Inflammatory macrophage (primary cell): Measurements from ENCODE around the gene ULK1.
A peak's percentile ranks its signal among the peaks of the same experiment; 100 is the strongest.

ENCODE experiments used
- DNase-seq, 2 donors: peaks; one replicate each; pipeline ENCODE4 v3.0.0-alpha.2; 2020 to 2022

ULK1 gene

DNA sequence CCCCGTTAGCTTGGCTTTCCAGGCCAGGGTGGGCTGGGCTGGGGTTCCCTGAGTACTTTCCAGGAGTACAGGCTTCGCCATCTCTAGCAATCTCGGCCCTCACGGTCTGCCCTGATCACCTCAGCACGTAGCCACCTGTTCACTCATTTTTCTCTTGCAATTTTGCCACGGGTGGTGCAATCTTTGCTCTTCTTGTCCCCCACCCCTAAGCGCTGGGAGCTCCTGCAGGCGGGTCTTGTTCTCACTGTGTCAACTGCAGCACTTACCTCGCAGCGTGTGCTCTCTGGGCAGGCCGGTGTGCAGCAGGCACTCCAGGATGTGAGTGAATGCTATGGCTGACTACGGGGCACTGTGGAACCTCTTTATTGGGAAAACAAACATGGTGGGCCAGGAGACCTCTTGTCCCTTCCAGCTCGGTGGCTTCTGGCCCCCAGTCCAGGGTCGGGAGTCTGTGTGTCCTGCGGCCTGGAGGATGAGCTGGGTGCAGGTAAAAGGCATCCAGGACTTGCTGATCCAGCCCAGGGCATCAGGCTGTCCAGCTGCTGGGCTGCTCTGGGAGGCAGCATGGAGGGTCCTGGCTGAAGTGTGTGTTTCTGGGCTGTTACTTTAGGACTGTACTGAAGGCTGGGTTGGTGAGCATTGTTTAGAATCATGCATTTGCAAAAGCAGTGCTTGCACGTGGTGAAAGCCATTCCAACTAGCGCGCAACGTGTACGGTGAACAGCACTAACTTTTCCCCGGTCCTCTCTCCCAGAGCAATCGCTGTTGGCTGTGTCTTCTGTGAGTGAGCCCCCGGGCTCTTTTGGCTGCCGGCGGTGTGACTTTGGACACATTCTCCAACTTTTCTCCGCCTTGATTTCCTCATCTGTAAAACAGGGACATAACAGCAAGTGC, 1.5 kb upstream of the ULK1 start:
- DNase-seq, result no peak

DNA sequence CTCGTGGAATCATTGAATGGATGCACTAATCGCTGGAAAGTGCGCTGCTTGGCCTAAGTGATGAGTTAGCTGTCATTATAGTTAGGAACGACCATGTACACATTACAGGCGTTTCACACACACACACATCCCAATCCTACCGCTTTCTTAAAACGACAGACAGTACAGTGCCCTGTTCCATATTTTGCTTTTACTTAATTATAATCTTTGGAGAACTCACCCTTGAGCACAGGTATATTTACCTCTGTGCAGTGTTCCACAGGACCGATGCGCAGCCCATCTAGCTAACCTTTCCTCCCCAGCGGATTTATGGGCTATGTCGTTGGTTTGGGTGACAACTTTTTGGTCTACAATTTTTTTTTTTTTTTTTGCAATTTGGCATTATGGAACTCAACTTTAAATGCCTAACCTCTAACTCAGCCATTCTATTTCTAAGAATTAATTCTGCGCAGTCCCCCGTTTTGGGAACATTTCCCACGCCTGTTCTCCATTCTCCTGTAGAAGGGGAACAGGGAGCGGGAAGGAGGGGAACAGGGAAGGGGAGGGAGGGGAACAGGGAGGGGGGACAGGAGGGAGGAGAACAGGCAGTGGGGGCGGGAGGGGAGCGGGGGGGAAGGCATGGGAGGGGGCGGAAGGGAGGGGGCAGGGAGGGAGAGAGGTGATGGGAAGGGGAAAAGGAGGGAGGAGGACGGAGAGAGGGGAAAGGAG, 663 bp upstream of the ULK1 start:
- no peak for DNase-seq

DNA sequence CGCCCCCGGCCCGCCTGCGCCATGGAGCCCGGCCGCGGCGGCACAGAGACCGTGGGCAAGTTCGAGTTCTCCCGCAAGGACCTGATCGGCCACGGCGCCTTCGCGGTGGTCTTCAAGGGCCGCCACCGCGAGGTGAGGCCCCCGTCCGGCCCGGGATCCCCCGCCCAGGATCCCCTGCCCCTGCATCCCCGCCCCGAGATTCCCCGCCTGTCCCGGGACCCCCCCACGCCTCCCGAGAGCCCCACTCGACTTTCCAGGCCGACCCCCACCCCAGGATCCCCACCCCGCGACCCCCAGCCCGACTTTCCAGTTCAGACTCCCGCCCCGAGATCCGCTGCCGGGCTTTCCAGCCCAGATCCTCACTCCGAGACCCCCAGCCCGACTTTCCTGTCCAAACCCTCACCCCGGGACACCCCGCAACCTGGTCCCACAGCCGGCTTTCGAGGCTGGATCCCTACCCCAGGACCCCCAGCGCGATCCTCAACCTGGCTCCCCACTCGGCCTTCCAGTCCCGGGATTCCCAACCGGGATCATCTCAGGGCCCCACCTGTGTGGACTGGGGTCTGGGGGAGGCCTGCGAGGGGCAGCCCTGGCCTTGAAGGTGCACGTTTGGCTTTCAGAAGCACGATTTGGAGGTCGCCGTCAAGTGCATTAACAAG, 688 bp downstream of the ULK1 start:
- DNase-seq, result no peak

DNA sequence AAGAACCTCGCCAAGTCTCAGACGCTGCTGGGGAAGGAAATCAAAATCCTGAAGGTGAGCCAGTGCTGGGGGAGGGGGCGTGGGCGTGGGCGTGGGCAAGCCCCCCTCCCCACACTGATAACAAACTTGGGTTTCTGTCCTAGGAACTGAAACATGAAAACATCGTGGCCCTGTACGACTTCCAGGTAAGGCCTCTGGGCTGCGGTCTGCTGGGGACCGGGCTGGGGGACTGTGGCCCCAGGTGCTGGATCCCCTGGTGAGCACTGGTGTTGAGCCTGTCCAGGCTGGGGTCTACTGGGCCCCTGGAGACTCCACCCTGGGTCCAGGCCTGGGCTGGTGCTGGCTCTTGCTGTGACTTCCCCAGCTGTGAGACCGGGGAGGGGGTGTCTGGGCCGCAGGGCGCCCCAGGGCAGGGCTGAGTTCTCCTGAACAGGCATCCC, 1.2 kb downstream of the ULK1 start:
- DNase-seq, result no peak

DNA sequence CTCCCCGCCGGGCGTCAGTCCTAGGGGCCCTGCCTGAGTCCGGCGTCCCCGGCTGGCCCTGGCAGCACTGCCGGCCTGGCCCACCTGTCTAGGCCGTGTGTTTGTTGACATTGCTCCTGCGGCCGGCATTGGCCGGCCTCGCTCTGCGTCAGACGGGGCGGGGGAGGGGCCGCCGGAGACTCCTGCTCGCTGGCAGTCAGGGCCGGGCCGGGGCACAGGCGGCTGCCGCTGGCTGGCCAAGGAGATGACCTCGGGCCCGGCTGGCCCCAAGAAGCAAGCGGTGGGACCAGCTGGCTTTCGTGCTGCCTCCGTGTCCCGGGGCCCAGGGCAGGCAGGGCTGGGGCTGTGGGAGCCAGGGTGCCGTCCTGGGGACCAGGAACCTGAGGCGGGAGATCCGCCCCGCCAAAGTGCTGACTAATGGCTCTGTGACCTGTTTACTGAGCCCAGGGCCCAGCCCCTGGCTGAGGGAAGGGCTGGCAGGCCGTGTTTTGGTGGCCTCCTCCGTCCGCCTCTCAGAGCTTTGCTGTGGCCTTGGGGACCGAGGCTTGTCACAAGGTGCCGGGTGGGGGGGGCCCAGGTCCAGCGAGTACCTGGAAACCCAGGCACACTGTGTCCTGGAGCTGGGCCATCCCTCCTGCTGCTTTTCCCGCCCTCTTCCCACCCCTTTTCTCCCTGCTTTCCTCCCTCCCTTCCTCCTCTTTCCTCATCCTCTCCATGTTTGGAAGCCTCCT, 1.8 kb downstream of the ULK1 start:
- DNase-seq, result peak; percentile 53 to 73

DNA sequence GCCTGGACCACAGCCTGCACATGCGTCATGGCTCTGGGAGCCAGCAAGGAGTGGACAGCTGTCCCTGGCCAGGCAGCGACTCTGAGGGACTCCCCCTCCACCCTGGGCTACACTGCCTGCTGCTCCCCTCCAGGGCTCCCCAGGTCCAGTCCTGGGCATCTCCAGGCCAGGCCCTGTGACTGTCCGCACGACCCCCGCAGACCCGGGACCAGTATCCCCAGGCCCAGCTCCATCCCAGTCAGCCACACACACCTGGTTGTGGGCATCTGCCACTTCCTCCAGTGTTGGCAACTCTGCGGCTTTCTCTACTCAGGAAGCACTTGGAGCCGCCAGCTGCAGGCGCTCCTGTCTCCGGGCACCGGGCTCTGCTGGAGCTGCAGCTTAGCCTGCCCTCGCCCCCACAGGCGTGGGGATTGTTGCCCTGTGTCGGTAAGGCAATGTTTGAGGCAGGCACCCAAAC, 2.4 kb downstream of the ULK1 start:
- no peak for DNase-seq

DNA sequence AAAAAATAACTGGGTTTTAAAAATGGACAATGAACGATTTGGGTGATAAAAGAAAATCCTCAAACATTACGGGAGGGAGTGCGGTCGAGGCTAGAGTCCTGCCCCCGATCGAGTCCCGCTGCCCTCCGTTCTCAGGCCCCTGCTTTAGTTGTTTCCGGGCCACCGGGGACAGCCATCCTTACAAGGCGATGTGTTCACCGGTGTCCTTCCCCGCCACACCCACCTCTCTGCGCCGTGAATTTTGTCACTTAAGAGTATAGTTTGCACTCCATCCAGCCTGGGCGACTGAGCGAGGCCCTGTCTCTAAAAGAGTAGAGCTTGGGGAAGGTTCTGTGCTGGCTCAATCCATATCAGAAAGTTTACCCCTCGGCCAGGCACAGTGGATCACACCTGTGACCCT, 2.9 kb downstream of the ULK1 start:
- DNase-seq, result no peak

DNA sequence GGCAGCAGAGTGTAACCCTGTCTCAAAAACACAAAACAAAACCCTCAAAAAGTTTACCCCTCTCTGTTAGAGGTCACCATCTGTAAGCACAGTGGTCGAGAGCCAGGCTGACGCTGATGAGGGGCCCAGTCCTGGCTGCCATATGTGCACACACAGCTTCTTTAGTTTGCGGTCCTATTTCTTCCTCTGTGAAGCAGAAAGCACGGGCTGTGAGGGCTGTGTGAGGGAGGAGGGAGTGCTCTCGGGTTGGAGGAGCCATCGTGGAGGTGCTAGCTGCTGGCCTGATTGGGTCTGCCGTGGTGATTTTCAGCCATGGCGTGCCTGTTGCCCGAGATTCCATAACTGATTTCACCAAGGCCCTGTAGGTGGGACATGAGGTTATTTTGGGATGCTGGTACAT, 3.5 kb downstream of the ULK1 start:
- DNase-seq, result no peak

DNA sequence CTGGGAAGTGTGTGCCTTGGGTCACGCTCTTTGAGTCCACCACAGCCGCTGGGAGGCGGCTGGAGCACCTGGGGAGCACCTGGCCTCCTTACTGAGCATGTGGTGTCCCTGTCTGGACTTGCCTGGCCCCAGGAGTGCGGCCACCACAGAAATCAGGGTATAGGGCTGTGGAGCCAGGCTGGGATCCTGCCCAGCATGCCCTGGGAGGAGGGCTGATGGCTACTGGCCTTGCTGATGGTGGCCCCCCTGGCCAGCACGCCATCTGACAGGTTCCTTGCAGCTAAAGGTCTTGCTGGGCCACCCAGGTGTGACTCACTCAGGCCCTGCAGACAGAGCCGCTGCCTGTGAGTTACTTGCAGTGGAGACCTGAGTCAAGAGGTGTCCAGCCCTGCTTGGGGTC, 6.0 kb downstream of the ULK1 start:
- DNase-seq, result no peak

DNA sequence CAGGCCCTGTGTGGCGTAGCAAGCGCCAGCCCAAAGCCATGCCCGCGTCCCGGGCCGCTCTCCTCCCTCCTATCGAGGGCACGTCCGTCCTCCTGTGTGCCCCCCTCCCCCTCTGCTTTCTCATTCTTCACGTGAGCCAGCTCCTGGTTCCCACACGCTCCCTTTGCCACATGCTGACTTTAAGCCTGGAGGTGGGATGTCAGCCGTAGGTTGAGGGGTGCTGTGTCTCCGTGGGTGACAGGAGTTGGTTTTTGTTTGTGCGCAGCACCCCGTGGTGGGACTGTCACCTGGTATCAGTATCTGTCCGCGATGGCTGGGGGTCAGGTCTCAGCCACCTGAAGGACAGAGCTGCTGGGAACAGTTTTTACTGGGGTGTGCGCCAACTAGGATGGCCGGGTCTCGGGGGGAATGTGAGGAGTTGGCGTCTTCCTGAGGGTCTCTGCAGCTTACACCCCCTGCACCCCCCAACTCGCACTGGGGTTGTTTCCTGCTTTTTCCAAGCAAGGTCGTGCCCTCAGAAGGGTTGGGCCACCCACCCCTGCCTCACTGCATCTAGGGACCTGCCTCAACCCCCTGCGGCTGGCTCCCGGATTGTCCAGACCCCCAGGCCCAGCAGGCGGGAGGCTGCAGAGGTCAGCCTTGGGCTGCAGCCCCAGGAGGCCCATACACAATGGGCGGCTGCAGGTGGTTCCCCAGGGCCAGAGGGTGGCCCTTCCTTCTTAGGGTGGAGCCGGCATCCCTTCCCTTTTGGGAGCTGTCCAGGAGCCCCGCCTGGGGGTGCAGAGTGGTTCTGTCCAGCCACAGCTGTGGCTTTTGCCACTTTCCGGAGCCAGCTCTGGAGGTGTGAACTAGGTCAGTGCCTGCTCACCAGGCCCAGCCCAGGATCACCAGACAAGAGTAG, 7.3 kb downstream of the ULK1 start:
- no peak for DNase-seq

DNA sequence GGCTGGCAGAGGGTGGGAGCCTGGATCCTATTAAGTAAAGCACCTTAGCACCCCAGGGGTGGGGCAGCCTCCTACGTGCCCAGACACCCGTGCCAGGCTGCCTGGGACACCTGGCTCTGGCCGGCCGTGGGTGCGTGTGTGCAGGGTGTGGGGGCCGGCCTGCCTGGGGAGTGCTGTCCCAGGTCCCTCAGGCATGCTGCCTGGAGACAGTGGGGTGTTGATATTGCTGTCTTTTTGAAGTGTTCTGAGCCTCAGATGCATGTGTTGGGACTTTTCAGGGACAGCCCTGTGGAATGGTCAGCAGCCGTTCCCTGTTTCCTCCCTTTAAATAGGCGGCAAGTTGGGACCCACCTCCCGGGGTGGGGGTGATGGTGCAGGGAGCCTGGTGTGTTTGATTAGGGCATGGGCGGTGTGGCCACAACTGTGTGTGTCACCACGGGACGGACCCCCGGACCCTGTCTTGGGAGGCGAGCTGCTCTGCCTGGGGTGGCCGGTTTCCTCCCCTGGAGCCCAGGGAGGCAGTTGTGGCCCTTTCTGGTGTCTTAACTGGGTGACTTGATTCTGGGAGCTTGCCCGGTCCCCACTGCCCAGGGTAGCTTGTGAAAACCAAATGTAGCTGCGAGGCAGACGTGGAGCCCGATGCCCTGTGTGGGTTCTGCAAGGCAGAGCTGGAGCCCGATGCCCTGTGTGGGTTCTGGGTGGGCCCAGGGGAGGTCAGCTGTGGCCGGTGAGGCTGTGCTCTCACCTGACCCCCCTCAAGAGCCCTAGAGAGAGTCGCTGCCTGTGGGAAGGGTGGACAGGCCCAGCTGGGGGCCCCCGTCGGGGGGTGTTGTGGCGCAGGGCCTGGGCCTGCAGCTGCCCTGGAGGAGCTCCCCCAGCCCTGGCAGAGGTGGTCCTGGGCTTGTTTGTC, 8.2 kb downstream of the ULK1 start:
- no peak for DNase-seq

DNA sequence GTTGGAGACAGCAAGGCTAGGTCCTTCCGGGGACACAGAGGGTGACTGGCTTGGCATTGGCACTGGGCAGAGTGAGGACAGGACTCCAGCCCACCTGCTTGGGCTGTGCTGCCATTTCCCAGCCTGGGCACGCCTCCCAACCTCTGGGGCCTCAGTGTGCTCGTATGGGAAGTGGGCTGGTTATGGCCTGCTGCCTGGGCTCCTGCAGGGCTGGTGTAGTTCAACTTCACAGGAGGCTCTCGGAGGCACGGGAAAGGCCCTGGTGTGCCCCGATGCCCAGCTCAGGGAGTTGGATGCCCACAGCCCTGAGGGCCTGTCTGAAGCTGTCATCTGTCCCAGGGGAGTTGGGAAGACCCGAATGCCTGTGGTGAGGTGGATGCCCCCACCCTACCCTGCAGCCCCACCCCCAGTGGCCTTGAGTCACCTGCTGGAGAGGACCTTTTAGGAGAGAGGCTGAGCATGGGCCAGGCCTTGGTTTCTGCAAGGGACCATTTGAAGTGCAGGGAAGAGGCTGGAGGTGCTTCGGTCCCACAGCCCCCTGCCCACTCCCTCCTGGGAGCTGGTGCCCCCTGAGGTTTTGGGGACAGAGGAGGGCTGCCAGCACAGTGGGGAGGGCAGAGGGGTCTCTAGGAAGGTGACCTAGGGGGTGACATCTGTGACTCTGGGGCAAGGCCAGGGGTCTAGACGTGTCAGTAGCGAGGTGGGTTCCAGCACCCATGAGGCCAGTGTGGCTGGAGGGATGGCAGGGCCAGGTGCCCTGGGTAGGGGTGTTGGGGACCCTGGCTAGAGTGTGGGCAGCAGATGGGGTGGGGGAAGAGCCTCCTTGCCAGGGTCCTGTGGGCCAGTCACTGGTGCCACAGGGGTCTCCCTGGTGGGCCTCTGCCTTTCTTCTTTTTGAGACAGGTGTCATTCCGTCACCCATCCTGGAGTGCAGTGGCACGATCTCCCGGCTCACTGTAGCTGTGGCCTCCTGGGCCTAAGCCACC, 9.1 kb downstream of the ULK1 start:
- no peak for DNase-seq

DNA sequence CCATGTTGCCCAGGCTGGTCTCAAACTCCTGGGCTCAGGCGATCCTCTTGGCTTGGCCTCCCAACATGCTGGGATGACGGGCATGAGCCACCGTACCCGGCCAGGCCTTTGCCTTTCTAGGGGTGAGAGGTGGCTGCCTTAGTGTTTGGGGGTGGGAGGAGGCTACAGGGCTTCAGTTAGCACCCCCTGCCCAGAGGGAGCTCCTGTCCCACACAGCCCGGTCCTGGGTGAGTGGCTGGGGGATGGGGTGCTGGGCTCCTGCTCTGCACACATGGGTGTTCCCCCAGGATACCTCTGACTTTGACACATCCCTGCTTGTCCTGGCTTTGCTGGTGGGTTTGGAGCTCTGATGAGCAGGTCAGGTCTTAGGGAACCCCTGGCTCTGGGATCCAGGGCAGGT, 9.9 kb downstream of the ULK1 start:
- no peak for DNase-seq

DNA sequence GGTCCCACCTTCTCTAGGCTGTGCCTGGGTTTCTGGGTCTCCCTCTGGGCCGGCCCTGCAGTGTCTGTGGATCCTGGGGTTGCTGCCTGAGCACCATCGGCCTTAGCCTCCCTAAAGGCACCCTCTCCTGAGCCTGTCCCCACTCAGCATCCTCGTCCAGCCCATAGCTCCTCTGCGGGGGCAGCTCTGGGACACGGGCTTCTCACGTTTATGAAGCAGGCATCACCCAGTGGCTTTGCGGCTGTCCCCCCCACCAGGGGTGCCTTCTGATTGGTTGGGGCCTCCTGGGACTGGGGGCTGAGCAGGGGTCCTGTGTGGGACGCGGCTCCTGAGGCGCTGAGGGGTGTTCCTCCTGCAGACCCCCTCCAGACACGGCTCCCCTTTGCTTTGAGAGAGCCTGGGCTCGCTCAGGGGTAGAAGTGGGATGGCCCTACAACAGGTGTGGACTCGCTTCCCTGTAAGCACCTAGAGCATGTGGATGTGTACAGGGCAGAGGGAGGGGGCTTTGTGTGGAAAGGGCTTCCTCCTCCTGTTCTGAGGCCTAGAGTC, 10.7 kb downstream of the ULK1 start:
- no peak for DNase-seq

DNA sequence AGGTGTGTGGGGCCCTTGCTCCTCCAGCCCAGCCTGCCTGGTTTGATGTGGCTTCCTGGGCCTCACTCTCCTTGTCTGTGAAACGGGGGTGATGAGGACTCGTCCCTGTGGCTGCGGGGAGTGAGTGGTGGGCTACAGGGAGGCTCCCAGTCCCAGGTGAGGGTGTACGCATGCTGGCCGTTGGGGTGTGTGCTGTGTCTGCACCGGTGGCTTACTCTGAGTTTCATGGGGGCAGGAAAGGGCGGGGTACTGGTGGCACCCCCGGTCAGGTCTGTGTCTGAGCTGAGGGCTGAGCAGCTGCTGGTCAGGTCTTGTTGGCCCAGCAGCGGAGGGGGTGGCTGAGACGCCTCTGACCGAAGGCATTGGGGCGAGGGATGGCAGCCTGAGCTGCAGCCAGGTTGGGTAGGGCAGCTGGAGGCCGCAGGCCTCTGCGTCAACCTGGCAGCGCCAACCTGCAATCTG, 11.2 kb downstream of the ULK1 start:
- no peak for DNase-seq

DNA sequence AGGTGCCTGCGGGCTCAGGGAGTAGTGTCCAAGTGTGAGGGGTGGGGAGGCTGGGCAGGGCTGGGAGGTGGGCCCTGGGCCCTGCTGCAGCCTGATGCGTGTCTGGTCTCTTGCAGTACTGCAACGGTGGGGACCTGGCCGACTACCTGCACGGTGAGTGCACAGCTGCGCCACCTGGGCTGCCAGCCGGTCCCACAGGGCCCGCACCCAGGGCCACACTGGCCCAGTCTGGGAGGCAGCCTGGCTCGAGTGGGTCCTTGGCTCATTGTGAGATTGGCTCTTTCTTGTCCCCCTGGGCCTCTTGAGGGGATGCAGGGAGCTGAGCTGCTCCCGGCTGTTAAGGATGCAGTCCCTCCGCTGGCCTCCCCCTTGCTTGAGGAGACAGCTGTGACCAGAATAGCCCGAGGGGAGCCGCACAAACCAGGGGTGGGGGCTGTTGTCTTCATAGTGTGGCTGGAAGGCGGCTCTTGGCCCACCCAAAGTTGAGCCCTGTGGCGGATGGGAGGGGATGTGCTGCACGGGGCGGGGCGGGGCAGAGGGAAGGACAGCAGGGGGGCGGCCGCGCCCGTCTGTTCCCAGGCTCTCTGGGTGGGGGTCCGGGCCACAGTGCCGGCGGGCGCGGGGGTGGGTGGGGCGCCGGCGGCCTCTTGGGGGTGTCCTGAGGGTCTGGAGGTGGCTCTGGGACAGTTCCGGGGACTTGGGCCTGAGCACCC, 13.1 kb downstream of the ULK1 start:
- DNase-seq, result no peak

DNA sequence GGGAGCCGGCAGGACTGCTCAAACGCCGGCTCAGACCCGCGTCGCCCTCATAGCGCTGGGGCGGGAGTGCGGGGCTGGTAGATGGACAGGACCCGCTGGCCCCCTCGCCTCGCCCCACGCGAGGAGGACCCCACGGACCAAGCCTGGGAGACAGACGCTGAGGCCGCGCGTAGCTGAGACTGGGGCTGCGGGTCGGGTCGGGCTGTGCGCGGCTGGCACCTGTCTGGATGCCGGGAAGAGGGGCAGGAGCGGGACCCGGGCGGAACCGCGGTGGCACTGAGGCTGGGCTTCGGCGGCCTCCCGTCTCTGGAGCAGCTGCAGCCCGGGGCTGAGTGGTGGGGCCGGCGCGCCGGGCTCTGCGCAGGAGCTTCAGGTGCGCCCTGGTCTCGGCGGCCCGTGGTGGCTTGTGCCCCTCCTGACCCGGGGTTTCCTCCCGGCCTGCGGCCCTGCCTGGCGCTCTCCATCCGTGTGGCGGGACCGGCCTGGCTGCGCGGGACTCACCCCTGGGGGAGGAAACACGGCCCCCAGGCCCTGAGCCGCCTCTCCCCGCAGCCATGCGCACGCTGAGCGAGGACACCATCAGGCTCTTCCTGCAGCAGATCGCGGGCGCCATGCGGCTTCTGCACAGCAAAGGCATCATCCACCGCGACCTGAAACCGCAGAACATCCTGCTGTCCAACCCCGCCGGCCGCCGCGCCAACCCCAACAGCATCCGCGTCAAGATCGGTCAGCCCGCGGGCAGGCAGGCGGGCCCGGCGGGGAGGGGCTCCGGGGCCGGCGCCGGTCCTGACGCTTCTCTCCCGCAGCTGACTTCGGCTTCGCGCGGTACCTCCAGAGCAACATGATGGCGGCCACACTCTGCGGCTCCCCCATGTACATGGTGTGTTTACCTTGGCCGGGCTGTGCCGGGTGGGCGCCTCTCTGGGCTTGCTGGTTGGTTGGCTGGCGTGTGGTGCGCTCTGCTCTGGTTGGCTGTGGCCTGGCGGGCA, 14.0 kb downstream of the ULK1 start:
- DNase-seq, result no peak
